HG02571 (cell line): Measurements from ENCODE around the gene GRIP1.

Source experiments
- ATAC-seq: cut with Tn5 transposase; IDR thresholded peaks from one replicate; pipeline ENCODE4 v1.9.1; 2021; ENCODE audit warnings: mild to moderate bottlenecking, moderate library complexity; ENCODE audit not compliant: unreplicated experiment

Gene GRIP1

DNA sequence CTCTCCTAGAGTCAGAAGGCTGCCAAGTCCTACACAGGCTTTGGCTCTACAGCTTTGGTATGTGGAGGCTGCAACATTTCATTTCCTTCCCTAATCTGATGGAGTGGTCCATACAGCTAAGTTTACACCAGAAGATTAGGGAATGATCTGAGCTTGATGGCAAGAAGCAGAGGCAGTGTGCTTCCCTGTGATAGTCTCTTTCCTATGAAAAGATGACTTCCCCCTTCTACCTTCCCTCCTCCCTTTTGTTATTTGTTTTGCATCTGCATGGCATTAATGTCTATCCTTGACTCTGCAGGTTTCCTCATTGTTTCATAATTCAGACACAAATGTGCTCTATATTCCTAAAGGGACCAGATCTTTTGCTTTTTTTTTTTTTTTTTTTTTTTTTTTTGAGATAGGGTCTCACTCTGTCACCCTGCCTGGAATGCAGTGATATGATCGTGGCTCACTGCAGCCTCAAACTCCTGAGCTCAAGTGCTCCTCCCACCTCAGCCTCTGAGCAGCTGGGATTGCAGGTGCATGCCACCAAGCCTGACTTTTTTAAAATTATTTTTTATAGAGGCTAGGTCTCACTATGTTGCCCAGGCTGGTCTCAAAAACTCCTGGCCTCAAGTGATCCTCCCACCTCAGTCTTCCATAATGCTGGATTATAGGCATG, 76.3 kb downstream of the GRIP1 start:
- ATAC-seq = no peak

DNA sequence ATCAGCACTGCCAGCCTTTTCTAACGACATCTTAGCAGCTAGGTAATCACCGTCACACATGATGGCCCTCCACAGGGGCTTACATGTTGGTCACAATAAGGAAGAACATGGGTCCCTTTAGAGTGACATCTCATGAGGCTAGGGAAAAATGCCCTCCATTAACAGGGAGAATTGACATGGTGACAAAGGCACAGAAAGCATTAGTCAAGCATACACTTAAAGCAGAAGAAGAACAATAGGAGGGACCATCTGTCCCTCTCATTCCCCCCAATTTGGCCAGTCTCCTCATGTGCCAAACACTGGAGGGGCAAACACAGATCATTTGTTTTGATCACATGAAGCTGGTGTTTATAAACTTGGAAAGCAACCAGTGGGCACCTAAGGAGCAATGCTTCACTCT, 78.0 kb downstream of the GRIP1 start:
- ATAC-seq = no peak

DNA sequence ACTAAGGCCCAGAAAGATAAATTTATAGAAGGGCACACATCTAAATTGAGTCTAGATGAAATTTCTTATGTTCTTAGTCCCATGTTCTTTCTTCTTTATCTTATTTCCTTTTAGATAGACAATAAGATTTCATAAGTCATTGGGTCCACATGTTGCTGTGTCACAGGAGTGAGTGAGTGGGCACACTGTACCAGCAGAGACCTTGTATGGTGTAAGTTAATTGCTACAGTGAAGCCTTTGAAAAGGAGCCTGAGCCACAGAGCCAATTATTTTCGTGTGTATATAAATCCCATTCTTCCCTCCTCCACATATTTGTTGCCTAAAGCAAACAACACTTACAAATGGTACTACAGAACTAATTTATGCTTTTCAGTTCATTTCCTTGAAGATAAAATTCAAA, 79.1 kb downstream of the GRIP1 start:
- ATAC-seq = no peak

DNA sequence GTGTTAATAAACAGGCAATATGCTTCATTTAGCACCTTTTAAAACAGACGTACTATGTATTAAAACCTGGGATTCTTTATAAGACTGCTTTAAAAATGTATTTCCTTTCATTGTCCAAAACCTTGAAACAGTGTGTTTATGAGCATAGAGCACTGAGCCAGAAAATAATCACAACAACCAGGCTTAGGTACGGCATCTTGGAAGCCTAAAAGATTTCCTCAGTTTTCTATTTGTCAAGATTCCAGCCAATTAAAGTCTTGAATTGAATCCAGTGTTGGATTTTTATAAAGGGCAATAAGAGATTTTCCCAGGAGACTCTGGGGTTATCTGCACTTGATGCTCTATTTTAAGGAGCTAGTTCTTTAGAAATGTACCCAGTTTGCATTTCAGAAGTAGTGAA, 80.3 kb downstream of the GRIP1 start:
- no peak for ATAC-seq

DNA sequence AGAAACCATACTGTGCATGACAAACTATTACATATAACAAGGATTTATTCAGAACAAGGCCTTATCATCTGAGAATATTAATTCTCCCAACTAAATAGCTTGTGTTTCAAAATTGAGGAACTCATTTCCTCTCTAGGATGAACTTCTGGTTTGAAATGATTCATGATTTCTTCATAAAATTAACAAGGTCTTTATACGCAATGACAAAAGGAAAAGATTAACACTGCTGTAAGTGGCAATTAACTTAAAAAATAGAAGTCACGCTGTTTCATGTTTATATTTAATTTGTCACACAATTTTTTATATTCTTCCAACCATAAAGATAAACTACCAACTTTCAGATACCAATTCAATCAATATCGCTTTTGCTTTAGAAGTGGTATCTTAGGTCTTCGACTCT, 80.8 kb downstream of the GRIP1 start:
- ATAC-seq = no peak

DNA sequence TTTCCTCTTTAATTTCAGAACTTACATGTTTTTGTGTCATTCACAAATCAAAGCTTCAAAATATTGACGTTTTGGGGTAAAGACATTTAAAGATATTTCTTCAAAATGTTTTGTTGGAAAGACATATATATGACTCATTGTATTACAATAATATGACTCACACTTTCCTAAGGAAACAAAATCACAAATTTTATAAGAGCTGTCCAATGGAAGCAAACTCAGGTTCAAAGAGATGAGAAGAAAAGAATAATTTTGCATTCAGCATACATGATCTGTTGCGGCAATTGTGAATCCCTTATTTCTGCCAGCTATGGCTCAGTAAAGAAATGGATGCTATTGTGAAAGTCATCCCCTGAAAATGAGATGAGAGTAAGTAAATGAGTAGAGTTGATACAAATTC, 82.7 kb downstream of the GRIP1 start:
- no peak for ATAC-seq

DNA sequence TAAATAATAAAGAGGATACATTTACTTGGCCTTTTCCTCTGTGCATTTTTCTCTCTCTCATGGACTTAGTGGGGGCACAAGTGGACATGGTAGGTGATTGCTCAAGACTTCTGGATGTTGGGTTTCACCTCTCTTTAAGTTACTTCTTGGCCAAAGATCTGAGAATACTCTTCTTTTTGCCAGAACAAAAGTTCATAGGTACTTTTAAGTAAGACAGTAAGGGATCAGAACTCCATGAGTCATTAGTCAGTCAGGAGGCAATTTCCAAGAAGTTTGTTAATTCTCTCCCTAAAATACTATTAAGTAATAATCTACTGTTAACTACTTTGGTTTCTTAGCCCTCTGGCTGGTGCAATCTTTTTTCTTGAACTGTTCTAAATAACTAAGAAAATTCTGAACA, 84.2 kb downstream of the GRIP1 start:
- no peak for ATAC-seq

DNA sequence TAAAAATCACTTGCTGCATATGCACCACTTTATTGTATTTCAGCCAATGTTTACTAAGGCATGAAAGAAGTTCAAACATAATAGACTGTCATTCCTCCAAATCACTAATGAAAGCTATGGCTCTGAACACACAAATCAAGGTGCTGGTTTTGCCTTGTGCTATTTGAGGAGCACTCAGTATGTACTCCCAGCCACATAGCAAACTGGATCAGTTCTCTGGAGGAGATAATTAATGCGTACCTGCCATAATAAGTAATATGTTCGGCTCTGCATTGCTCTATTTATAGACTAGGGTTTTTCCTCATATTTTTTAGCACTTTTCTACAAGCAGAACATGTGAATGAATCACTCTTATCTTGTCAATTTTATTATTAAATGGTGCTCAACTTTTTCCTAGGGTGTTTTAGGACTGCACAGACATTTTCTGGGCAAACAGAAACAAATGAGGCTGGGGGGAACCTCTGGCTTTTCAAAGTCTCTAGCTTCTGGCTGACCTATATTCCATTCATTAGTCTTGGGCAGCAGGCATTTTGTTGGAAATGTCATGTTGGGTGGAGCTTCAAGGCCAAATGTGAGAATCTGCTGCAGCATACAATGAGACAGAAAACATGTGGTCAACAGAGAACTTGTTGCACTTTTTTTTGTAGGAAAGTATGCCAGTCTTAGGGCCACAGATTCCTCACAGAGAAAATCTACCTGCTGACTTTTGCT, 88.4 kb downstream of the GRIP1 start:
- ATAC-seq = no peak

DNA sequence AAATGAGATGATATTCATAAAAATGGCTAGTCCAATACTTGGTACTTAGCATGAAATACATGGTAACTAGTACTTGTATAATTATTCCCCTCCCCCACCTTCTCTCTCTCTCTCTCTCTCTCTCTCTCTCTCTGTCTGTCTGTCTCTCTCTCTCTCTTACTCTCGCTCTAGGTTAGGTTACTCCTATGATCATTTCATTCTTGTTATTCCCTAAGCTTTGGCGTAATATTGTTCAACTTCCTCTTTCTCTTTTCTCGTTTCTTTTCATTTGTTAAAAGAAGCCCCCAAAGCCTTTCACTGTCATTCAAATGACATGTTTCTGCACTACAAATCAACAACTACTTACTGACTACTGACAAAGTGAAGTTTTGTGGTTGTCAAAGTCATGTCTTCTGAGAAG, 89.8 kb downstream of the GRIP1 start:
- ATAC-seq = no peak

DNA sequence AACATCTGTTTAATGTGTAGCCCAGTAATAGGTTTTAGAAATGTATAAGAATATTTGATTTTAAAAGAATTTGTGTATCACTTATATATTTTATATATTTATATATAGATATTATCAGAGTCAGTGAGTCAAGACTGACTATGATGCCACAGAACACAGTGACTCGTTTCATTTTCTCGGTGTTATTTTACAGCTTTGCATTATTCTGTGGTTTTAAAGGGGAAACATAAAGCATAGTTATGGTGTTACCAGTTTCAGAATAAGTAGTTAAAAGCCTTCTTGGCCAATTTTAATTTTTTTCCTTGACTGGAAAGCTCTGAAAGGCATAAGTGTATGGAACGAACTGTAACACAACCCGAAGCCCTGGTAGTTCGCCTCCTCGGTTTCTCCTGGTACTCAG, 91.0 kb downstream of the GRIP1 start:
- no peak for ATAC-seq

DNA sequence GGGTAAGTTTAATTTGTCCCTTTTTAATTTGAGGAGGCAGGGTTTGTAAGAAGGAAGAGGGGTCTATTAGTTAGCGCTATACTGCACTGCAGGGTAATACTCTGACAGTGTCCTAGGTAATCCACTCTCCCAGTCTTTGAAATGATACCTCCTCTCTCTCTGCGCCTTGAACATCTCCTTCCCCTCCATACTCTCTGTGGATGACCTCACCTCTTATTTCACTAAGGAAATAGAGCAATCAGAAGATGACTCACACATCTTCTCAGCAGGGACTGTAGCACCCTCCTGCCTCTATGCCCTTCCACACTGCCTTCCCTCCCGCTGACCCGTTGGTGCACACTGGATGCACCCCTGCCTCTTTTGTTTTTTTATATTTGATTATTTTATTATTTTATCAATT, 94.2 kb downstream of the GRIP1 start:
- no peak for ATAC-seq

DNA sequence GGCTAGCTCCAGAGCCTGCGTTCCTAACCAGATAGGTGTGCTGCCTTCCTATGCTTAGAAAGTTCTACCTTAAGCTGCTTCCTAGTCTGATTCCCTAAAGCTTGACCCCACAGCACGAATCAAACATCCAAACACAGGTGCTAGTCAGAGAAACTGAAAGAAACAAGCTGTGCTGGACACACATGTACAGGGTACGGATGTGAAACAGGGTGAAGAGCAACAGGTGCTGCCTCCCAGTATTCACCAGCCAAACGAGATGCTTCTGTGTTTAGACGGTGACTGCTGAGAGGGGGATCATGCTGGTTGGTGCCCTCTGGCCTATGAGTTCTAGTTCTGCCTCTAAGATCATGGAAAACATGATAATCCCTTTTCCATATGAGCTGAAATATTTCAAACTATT, 105.3 kb downstream of the GRIP1 start:
- ATAC-seq = peak; percentile 74

DNA sequence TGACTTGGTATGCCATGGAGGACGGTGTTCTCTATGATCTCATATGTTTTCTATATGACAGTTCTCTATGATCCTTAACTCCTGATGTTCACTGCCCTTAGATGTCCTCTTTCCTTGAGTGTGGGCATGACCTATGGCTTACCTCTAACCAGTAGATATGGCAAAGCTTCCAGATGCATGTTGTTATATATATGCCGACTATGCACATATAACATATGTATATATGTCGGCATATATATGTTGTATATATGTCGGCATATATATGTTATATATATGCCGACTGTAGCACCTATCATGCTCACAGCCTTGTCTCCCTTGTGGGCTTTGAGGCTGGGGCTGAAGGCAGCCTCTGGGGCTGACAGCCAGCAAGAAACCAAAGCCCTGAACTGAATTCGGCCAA, 106.0 kb downstream of the GRIP1 start:
- no peak for ATAC-seq

DNA sequence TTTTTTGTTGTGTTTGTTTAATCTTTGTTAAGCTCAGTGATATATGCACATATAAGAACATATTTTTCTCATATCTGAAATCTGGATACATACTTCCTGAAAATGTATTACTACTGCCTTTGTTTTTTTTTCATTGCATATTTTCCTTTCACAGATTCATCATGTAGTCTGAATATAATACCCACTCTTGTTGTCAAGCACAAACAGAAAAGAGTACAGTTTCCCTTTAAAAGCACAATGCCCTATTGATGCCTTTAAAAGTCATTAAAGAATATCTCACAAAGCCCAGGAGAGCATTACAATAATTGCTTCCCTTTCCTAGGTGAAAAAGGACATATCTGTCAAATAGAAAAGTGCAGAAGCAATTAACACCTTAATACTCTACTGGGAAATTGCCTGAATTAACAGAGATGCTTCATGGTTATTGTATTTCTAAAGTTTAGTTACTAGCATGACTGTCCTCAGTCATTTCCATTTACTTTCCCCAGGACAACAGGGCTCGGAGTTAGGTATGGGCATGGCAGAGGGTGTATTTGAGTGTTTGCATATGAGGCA, 107.4 kb downstream of the GRIP1 start:
- no peak for ATAC-seq

DNA sequence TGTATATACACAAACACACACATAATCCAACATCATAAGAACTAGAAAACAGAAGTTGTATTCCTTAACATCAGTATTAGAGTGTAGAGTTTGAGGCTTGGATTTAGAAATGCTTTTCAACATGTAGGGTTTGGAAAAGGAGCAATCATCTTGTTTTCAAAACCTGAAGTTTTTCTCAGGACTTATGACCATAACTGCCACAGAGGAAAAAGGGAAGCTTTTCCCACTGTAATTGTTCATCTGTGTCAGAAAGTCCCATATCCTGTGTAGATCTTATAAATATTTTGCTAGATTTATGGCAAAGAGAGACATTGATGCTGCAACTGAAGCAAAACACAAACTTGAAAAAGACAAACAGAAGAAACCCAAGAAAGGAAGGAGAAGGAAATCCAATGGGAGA, 115.7 kb downstream of the GRIP1 start:
- ATAC-seq = no peak

DNA sequence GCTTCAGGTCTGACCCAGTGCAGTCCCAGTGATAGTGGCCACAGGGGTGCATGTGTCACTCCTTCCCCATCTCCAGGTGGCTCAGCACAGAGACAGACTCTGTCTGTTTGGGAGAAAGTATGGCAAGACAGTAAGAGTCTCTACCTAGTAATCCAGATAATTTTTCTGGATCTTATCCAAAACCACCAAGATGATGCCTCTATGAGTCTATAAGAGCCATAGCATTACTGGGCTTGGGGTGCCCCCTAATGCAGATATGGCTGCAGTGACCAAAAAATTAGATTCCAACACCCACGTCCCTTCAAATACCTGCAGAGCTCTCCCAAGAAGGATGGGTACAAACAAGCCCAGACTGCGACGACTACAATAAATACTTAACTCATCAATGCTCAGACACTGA, 123.8 kb downstream of the GRIP1 start:
- no peak for ATAC-seq

DNA sequence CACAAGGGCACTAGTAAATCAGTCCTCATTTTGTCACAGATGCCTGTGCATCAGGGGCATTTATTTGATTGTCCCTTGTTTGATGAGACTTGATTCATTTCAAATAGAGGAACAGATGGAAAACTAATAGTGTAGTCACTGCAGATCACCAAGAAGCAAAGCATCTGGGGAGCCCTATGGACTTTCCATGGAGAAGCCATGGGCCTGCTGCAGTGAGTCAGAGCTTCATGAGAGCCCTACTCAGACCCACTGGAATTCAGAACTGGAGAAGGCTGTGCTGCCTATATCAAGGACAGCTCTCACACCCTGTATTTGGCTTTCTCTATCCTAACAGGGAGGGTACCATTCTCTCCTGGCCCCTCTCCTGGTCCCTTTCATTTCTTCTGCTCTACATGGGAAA, 126.2 kb downstream of the GRIP1 start:
- no peak for ATAC-seq

DNA sequence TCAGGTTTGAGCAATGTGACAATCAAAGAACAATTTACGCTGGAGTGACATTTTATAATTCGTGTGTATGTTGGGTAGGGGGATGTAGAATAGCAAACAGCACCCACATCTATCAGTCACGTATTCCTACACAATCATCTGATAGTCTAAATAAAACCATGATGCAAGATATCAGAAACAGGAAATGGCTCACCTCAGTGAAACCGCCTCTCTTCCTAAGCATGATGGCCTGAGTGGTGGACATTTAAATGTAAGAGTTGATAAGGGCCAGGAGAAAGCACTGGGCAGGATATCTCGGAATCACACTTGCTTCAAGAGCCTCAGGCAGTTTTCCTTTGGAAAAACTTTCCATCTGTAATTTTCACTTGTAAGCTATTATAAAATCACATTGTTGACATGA, 128.2 kb downstream of the GRIP1 start:
- ATAC-seq = no peak

DNA sequence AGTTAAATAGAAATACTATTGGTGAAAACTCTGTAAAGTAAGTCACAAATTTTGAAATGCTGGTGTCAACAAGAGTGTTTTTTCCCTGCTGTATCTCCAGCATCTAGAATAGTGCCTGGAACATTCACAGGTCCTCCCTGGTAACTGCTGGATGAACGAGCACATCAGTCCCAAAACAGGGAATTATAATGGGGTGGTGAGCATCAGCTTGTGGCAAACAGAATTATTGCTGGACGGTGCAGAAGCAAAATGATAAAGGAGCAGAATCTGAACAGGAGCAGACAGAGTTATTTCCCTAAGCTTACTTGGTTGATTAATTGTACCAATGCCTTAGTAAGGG, 129.9 kb downstream of the GRIP1 start:
- ATAC-seq = no peak

DNA sequence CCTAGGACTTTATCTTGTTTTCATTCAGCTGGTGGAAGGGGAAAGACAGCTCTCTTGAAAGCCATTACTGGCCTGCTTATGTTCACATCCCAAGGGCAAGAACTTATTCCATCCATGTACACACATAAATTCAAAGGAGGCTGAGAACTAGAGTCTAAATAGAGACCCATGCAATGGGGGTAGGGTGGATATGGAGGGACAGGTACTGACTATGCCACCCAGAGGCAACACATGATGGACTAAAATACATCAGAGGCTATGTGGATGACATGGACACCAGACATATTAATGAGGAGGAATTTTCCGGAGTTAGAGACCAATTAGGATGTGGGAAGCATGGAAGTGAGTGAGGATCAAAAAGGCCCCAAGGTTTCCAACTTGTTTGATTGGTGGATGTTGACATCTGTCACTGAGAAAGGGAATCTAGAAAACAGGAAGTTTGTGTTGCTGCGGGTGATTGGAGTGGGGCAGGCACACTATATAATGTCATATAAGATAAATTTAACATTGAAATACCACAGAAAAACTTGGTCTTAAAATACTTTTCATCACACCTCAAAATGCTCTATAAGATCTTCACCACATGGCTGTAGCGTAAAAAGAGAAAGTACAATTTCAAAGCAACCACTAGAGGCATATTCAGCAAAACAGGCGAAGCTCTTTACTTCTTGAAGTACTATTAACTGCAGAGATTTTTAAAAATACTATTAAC, 130.4 kb downstream of the GRIP1 start:
- no peak for ATAC-seq

DNA sequence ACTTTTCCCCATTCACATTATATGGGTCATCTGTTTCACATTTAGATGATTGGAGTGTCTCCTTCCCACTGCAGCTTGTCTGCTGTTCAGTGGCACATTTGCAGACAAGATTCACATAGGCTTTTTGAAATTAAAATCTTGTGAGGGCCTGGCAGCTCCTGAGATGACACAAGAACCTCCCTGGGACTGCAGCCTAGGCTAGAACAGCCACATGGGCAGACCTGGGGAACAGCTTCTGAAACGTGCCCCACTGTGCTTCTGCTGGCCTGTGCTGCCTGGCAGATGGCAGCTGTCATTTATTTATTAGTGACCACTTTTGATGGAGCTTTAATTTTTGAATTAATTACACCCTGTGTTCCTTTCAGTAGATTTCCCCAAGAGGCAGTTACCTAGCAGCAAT, 137.4 kb downstream of the GRIP1 start:
- no peak for ATAC-seq

DNA sequence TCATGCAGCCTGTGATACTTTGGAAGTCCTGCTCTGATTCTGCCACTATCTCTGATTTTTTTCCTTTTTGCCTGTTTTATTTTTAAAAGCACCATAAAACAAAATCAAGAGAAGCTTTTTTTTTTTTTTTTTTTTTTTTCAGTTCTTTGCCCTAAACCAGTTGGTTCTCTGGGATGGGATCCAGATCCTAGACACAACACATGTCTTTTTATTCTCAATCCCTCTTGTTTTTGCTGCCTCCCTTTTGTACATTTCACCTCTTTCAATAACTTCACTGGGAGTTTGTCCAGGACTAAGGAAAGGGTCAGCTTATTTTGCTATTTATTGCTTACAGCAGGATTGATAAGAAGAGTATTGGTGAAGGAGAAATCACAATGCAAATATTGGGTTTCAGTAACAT, 139.4 kb downstream of the GRIP1 start:
- ATAC-seq = no peak
